ENCODE data around the gene DEPDC5. TPM values are rescaled to one million over a fixed set of nuclear protein-coding genes. Genes with fewer than 3 reads are reported as not detected.
A peak's percentile ranks its signal among the peaks of the same experiment; 100 is the strongest.

Gene DEPDC5
- total RNA-seq, 1 experiment from 2014 or later, result 13.3 TPM

- Mint-ChIP-seq H3K36me3 (ENCODE audit: insufficient read depth, unreplicated experiment) (peaks cover 22% of the 10 kb centered on the region), H3K4me3 (ENCODE audit: unreplicated experiment) (no peak overlapping the region), H3K4me1 (ENCODE audit: insufficient read depth, unreplicated experiment) (peaks cover 21% of the 10 kb centered on the region), H3K27me3 (ENCODE audit: insufficient read depth, unreplicated experiment) (no peaks in the 10 kb centered on the region), H3K9me3 (ENCODE audit: unreplicated experiment) (no peaks in the 10 kb centered on the region), H3K27ac (ENCODE audit: low read depth, unreplicated experiment) (no peak overlapping the region)
- POLR2A ChIA-PET, result no interaction called here
- no TSS peak for BruUV-seq (replicated peaks)
- intact Hi-C loops (cut with micrococcal nuclease), result no loop called here
- no peak for DNase-seq (ENCODE audit: unreplicated experiment)
- TF ChIP-seq CTCF (IDR thresholded peaks at IDR 0.05; ENCODE audit: unreplicated experiment), result no peak
- CTCF ChIA-PET, result interaction anchor here (0.8 to 2.0 kb wide), 5 partner anchors 11 to 144 kb away, joined by 3 to 7 read pairs (median 3); no protein-coding TSS in a partner anchor
These were observed 80.1 kb downstream of the DEPDC5 start for GRCh38 chr22:31833930-31834329.

GRCh38 chr22:31836010-31836409, 82.2 kb downstream of the DEPDC5 start:
- no peaks in the 10 kb centered on the region for H3K27me3 Mint-ChIP-seq (ENCODE audit: insufficient read depth, unreplicated experiment)
- DNase-seq (ENCODE audit: unreplicated experiment), result no peak
- H3K36me3 Mint-ChIP-seq (ENCODE audit: insufficient read depth, unreplicated experiment), result peaks cover 28% of the 10 kb centered on the region
- CTCF ChIA-PET, result interaction anchor here (1.2 kb wide), 1 partner anchor 12 kb away, joined by 3 read pairs; no protein-coding TSS in a partner anchor
- POLR2A ChIA-PET, result no interaction called here
- H3K4me3 Mint-ChIP-seq (ENCODE audit: unreplicated experiment), result no peak overlapping the region
- H3K9me3 Mint-ChIP-seq (ENCODE audit: unreplicated experiment), result no peaks in the 10 kb centered on the region
- no TSS peak for BruUV-seq (replicated peaks)
- intact Hi-C loops (cut with micrococcal nuclease), result no loop called here
- H3K4me1 Mint-ChIP-seq (ENCODE audit: insufficient read depth, unreplicated experiment), result peaks cover 14% of the 10 kb centered on the region
- TF ChIP-seq CTCF (IDR thresholded peaks at IDR 0.05; ENCODE audit: unreplicated experiment), result no peak
- H3K27ac Mint-ChIP-seq (ENCODE audit: low read depth, unreplicated experiment), result no peak overlapping the region

GRCh38 chr22:31838917-31839316, 85.1 kb downstream of the DEPDC5 start:
- Mint-ChIP-seq H3K9me3 (ENCODE audit: unreplicated experiment) (no peaks in the 10 kb centered on the region), H3K4me1 (ENCODE audit: insufficient read depth, unreplicated experiment) (peaks cover 14% of the 10 kb centered on the region), H3K36me3 (ENCODE audit: insufficient read depth, unreplicated experiment) (peaks cover 46% of the 10 kb centered on the region), H3K4me3 (ENCODE audit: unreplicated experiment) (no peak overlapping the region), H3K27ac (ENCODE audit: low read depth, unreplicated experiment) (peak overlapping the region; percentile 31), H3K27me3 (ENCODE audit: insufficient read depth, unreplicated experiment) (no peaks in the 10 kb centered on the region)
- BruUV-seq (replicated peaks), result no TSS peak
- ChIA-PET CTCF (interaction anchor here (0.6 kb wide), 2 partner anchors 19 to 267 kb away, joined by 3 read pairs; no protein-coding TSS in a partner anchor), POLR2A (interaction anchor here (0.9 to 2.9 kb wide), 4 partner anchors 9 to 177 kb away, joined by 3 to 15 read pairs (median 4); no protein-coding TSS in a partner anchor)
- intact Hi-C loops (cut with micrococcal nuclease), result no loop called here
- peak; percentile 48 for DNase-seq (ENCODE audit: unreplicated experiment)
- TF ChIP-seq CTCF (IDR thresholded peaks at IDR 0.05; ENCODE audit: unreplicated experiment), result no peak

- TF ChIP-seq CTCF (IDR thresholded peaks at IDR 0.05; ENCODE audit: unreplicated experiment), result no peak
- Mint-ChIP-seq H3K27me3 (ENCODE audit: insufficient read depth, unreplicated experiment) (no peaks in the 10 kb centered on the region), H3K4me3 (ENCODE audit: unreplicated experiment) (no peak overlapping the region), H3K36me3 (ENCODE audit: insufficient read depth, unreplicated experiment) (peaks cover 56% of the 10 kb centered on the region), H3K9me3 (ENCODE audit: unreplicated experiment) (no peaks in the 10 kb centered on the region), H3K4me1 (ENCODE audit: insufficient read depth, unreplicated experiment) (peaks cover 14% of the 10 kb centered on the region), H3K27ac (ENCODE audit: low read depth, unreplicated experiment) (no peak overlapping the region)
- ChIA-PET POLR2A (interaction anchor here (0.9 to 2.9 kb wide), 3 partner anchors 8 to 113 kb away, joined by 3 to 15 read pairs (median 4); no protein-coding TSS in a partner anchor), CTCF (no interaction called here)
- no peak for DNase-seq (ENCODE audit: unreplicated experiment)
- intact Hi-C loops (cut with micrococcal nuclease), result no loop called here
- BruUV-seq (replicated peaks), result no TSS peak
These were observed 86.2 kb downstream of the DEPDC5 start for GRCh38 chr22:31839986-31840385.

Data from MCF 10A (cell line).